Suppressor macrophage treated with lipopolysaccharide for 1 hour (primary cell): ENCODE data around the gene FAM135A.
A peak's percentile ranks its signal among the peaks of the same experiment; 100 is the strongest.

Experiments used
- DNase-seq, 3 donors: peaks; one replicate each; pipeline ENCODE4 v3.0.0-alpha.2; 2020 to 2022

The FAM135A gene

GRCh38 chr6:70413114-70413991 is at the start of gene FAM135A:
Gene FAM135A (plus strand): TSS chr6:70413508. CDS start chr6:70428343, 14,835 bp downstream.
- DNase-seq = peak; percentile 97 to 99 (median 98)

DNA sequence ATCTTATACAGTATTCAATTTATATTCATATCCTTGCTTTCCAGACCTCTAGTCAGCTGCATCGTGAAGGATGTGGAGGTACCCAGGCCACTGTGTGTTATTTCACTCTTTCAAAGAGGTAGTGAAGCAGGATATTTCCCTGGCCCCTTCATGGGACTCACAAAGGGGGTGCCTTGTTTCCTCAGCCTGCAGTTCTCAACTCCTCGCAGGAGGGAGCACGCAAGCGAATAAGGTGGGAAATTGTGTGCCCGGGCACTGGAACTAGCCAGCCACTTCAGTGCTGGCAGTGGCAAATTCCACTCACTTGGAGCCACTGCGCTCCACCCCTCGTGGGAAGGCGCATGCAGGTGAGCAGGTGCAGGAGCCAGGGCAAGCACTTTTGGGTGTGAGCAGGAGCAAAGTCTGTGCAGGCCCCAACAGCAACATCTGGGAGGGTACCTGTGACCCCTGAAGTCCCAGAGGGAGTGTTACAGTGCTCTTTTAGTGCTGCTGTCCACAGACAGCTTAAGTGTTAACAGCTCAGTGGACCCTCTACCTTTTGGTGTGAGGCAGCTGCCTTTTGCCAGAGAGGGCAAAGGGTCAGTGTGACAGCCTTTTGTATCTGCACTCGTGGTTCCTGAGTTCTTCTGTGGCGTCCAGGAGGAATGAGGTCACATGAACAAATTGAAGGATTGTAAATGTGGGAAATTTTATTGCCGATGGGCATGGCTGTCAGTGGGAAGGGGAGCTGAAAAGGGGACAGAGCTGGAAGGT is 49.4 kb upstream of the FAM135A start:
- DNase-seq = no peak

- peak; percentile 73 to 86 (median 82) for DNase-seq
These were observed 43.9 kb upstream of the FAM135A start for GRCh38 chr6:70369332-70369950.

GRCh38 chr6:70370496-70370895 is 42.8 kb upstream of the FAM135A start:
- no peak for DNase-seq

DNA sequence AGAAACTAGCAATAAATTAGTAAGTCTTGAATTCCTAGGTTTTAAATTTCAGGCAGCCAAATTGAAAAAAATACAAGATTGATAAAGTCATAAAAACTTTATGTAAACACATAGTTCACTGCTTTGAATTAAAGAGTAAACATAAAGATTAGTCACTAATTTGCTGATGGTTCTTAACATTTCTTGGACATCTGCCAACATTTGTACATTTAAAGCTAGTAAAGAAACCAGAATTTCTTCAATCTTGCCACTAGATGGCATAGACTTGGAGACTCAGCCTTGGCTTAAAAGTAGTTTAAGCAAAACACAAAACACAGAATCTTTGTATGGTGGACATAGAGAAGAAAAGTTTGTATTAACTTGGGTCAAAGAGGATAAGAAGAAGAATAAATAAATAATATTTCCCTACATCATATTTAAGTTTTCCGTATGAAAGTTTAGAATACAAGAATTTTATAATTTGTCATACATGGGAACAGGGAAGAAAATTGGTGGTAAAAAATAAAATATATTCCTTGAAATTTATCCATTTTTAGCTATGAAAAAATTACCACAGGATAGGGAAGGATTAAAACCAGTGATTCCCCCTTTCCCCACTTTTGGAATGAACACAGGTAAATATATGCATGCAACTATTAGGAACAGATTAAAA is 41.7 kb upstream of the FAM135A start:
- DNase-seq = peak; percentile 57 to 96 (median 90)

DNA sequence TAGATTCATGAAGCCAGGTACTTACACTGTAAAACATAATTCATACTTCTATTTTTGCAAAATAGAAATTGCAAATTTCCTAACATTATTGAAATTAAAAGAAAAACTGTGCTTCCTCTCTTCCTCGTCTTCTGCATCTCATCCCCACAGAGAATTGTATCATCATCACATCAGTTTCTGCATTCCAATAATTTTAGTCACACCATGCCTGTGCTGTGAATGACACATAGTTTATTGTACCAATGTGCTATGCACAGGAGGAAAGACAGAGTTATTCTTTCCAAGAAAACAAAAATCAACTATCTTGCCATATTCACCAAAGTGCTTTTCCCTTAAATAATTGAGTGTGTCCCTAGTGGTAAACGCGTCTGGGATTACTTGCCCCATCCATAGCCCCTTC is 38.1 kb upstream of the FAM135A start:
- no peak for DNase-seq

DNA sequence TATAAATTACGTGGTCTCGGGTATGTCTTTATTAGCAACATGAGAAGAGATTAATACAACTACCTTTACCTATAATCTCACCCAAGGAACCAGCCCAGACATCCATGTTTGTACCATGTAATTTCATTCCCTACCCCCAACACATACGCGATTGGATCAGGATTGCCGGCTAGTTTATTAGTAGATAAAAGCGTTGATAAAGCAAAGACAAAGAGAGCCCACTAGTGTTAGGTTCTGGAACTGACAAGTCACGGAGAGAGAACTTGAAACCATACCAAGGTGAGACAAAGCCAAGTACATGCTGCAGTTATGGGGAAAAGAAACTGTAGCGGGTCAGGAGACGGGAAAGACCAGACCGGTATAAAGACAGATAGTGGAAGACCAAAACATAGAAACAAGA is 37.4 kb upstream of the FAM135A start:
- DNase-seq = no peak

GRCh38 chr6:70376628-70377027 is 36.7 kb upstream of the FAM135A start:
- DNase-seq = no peak

GRCh38 chr6:70377372-70377771 is 35.9 kb upstream of the FAM135A start:
- no peak for DNase-seq

GRCh38 chr6:70379473-70380013 is 33.8 kb upstream of the FAM135A start:
- peak in 1 of 3 donors; percentile 13 for DNase-seq

GRCh38 chr6:70380252-70380651 is 33.1 kb upstream of the FAM135A start:
- DNase-seq = no peak

DNA sequence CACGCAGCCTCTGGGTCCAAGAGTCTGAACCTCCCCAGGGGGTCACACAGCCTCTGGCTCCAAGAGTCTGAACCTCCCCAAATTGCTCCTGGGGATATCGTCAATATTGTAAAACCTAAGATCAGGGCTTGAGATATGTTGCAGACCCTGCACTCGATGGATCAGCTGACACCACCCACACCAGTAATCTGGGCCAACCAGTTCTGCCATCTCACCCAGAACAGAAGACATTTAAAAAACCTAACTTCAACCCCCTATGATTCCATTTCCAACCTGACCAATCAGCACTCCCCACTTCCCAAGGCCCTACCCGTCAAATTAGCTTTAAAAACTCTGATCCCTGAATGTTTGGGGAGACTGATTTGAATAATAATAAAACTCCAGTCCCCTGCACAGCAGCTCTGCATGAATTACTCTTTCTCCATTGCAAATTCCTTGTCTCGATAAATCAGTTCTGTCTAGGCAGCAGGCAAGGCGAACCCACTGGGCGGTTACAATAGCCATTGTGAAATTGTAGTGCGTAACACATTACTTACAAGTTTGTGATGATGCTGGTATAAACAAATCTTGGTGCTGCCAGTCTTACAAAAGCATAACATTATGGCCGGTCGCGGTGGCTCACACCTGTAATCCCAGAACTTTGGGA is 32.4 kb upstream of the FAM135A start:
- DNase-seq = peak in 1 of 3 donors; percentile 12

DNA sequence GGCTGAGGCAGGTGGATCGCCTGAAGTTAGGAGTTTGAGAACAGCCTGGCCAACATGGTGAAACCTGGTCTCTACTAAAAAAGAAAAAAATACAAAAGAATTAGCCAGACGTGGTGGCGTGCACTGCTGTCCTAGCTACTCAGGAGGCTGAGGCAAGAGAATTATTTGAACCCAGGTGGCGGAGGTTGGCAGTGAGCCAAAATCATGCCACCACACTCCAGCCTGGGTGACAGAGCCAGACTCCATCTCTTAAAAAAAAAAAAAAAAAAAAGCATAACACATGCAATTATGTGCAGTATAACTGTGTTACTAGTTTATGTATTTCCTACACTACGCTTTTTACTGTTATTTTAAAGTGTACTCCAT is 31.9 kb upstream of the FAM135A start:
- DNase-seq = no peak

DNA sequence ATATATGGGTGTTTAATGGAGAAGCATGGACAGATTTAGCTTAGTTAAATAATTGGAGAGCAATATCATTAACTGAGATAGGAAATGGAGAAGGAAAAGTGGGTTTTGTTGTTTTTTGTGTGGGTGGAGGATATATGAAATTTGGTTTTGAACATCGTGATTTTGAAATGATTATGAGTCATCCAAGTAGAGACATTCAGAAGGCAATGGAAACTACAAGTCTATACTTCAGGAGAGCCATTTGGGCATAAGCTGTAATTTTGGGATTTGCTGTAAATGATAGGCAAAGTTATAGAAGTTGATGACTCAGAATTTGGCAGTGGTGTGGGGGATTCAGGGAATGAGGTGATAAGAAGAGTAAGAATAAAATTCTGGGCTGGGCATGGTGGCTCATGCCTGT is 27.4 kb upstream of the FAM135A start:
- DNase-seq = peak; percentile 16 to 69 (median 47)

DNA sequence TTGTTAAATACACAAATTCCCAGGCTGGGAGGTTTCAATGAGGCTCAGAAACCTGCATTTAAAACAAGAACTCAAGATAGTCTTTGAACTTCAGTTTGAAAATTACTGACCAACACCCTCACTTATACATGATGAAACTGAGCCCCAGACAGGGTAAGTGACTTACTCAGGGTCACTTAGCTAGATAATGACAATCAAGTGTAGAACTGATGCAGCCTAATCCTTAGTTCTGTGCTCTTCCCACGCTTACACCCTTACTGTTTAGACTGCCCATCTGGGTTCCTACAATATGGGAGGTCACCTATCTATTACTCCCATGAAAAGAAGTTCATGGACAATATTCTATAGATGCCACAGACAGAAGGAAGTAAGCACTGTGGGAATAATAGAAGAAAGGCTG is 24.5 kb upstream of the FAM135A start:
- no peak for DNase-seq

GRCh38 chr6:70389261-70389660 is 24.0 kb upstream of the FAM135A start:
- DNase-seq = no peak

DNA sequence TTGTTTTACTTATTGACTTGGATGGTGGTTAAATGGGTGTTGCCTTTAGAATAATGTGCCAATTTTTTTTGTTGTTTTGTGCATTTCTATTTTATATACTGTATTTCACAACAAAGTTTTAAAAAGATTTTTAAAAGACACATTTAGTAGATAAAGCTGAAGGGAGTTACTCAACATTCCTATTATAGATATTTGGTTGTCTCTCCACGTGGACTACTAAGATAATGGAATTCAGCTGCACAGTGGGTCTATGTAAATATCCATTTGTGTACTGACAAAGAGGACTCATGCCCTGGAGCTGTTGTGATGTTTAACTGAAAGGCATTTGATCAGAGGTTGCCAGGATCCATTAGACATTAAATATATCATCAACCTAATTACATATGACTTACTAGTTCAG is 23.2 kb upstream of the FAM135A start:
- DNase-seq = no peak

DNA sequence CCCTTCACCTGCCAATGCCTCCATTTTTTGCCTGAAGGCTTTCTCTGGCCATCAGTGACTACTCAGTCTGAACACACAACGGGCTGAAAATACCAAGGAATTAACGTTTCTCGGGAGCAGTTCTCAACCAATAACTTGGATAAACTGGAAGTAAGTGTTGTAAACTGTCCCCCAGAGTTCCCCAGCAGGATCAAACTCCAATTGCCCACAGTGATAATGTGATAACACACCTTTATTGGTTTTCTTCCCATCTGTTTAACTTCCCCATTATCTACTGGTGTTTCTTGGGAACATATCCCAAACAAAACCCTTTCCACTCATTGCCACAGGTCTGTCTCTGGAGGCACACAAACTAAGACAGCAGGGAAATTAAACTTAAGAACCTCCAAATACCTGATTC is 21.8 kb upstream of the FAM135A start:
- DNase-seq = no peak

- DNase-seq = no peak
These were observed 18.6 kb upstream of the FAM135A start for GRCh38 chr6:70394518-70395300.

DNA sequence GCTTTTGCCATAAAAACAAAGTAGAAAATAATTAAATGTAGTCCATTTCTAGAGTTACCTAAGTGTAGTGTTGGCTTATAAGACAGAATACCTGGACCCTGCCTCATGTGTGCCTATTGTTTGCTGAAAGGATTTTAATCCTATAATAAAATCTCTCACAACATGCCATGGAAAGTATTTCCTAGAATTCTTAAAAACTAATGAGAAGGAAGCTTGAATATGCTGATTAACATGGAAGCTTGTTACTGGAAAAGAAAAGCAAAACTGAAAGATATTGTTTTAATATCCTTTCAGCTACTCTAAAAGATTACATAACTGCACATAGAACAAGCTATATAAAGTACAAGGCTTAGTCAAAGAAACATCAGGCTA is 18.0 kb upstream of the FAM135A start:
- no peak for DNase-seq

DNA sequence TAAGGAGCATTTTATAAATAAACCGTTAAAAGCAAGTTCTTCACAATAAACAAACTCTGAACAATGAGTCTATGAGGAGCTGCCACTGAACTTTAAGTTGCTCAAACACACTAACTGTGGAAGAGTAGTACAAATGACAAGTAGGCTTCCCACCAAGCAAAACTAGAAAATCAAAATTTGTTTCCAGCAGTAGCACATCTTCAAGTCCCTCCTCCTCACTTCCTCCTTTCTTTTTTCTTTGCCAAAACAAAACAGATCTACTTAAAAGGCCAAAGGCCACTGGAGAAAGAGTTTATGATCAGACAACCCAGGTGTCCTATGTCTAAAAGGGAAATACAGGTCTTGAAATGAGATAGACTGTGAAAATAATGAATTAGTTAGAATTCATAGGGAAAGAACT is 17.1 kb upstream of the FAM135A start:
- DNase-seq = no peak
